Adrenal gland (tissue), 5 donors: ENCODE measurements around the gene FOXE3.

Source experiments
- CTCF ChIP-seq, 6 experiments: fragments of 450-650 bp in 4 of 6; fragments of 200-600 bp in 2 of 6; sonication (generic) in 1 of 6; IDR thresholded peaks; 1 replicate in 5 of 6; 2 replicates in 1 of 6; pipeline versions ENCODE4 v1.5.1 to v1.8.0; 2016 to 2021; ENCODE audit warnings: antibody characterized with exemption in 6 of 6, mild to moderate bottlenecking in 2 of 6, moderate library complexity in 1 of 6
- POLR2A ChIP-seq, 2 donors: fragments of 450-650 bp; IDR thresholded peaks; one replicate each; pipeline ENCODE4 v1.6.1; 2017; ENCODE audit warnings: antibody characterized with exemption in 2 of 2, mild to moderate bottlenecking in 2 of 2, moderate library complexity in 1 of 2
- donor health status: DM: no; HTN: no; CAD: no.

DNA sequence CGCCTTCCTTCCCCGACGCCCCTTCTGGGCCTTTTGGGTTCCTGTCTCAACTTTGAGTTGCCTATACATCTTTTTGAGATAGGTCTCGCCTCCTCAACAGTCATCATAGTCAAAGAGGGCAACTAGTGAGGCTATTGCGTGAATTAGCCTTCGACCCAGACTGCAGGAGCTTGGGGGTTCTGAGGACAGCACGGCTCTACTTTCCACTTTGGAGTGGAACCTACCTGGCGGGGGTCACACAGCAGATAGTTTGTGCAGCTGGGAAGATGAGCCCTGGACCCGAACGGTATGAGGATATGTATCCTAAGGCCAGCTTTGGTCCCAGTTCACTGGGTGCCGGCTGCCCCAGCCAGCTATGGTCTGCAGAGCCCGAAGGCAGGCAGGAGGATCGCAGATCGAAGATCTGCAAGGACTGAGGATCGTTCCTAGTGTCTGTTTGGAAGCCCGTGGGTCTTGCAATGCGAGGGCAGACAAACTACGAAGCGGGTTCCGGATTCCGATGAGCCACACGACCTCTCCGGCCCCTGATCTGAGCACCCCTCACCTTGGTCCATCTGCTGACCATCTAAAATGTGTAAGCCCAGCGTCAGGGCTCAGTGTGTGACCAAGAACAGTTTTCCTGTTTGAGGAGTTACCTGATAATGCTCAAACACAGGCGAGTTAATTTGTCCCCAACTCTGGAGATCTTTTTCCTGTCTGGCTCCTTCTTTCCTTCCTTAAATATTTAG, 29.9 kb downstream of the FOXE3 start:
- TF ChIP-seq CTCF (IDR thresholded peaks at IDR 0.05) (no peak), POLR2A (IDR thresholded peaks at IDR 0.05) (no peak)
